ENCODE results near the gene COL18A1. TPM values are rescaled to one million over a fixed set of nuclear protein-coding genes. Genes with fewer than 3 reads are reported as not detected.

The COL18A1 gene
- total and polyA plus RNA-seq, 2 of the 8 experiments (the other 6 are each of a cell fraction or from before 2014, with no cell fraction given): 145 to 201 TPM

DNA sequence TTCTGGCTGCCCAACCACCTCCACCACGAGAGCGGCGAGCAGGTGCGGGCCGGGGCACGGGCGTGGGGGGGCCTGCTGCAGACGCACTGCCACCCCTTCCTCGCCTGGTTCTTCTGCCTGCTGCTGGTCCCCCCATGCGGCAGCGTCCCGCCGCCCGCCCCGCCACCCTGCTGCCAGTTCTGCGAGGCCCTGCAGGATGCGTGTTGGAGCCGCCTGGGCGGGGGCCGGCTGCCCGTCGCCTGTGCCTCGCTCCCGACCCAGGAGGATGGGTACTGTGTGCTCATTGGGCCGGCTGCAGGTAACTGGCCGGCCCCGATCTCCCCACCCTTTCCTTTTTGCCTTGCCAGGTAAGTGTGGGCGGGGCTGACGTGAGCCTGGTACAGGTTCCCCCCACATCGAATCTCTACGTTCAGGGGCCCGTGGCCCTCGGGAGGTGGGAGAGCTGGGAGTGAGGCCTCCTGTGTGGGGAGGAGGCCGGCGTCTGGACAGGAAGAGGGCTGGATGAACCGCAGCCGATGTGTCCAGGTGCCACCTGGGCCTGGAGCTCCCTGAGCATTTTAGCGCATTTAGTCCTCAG, 51.7 kb downstream of the COL18A1 start (continued):
- TF ChIP-seq, protein P1, sequence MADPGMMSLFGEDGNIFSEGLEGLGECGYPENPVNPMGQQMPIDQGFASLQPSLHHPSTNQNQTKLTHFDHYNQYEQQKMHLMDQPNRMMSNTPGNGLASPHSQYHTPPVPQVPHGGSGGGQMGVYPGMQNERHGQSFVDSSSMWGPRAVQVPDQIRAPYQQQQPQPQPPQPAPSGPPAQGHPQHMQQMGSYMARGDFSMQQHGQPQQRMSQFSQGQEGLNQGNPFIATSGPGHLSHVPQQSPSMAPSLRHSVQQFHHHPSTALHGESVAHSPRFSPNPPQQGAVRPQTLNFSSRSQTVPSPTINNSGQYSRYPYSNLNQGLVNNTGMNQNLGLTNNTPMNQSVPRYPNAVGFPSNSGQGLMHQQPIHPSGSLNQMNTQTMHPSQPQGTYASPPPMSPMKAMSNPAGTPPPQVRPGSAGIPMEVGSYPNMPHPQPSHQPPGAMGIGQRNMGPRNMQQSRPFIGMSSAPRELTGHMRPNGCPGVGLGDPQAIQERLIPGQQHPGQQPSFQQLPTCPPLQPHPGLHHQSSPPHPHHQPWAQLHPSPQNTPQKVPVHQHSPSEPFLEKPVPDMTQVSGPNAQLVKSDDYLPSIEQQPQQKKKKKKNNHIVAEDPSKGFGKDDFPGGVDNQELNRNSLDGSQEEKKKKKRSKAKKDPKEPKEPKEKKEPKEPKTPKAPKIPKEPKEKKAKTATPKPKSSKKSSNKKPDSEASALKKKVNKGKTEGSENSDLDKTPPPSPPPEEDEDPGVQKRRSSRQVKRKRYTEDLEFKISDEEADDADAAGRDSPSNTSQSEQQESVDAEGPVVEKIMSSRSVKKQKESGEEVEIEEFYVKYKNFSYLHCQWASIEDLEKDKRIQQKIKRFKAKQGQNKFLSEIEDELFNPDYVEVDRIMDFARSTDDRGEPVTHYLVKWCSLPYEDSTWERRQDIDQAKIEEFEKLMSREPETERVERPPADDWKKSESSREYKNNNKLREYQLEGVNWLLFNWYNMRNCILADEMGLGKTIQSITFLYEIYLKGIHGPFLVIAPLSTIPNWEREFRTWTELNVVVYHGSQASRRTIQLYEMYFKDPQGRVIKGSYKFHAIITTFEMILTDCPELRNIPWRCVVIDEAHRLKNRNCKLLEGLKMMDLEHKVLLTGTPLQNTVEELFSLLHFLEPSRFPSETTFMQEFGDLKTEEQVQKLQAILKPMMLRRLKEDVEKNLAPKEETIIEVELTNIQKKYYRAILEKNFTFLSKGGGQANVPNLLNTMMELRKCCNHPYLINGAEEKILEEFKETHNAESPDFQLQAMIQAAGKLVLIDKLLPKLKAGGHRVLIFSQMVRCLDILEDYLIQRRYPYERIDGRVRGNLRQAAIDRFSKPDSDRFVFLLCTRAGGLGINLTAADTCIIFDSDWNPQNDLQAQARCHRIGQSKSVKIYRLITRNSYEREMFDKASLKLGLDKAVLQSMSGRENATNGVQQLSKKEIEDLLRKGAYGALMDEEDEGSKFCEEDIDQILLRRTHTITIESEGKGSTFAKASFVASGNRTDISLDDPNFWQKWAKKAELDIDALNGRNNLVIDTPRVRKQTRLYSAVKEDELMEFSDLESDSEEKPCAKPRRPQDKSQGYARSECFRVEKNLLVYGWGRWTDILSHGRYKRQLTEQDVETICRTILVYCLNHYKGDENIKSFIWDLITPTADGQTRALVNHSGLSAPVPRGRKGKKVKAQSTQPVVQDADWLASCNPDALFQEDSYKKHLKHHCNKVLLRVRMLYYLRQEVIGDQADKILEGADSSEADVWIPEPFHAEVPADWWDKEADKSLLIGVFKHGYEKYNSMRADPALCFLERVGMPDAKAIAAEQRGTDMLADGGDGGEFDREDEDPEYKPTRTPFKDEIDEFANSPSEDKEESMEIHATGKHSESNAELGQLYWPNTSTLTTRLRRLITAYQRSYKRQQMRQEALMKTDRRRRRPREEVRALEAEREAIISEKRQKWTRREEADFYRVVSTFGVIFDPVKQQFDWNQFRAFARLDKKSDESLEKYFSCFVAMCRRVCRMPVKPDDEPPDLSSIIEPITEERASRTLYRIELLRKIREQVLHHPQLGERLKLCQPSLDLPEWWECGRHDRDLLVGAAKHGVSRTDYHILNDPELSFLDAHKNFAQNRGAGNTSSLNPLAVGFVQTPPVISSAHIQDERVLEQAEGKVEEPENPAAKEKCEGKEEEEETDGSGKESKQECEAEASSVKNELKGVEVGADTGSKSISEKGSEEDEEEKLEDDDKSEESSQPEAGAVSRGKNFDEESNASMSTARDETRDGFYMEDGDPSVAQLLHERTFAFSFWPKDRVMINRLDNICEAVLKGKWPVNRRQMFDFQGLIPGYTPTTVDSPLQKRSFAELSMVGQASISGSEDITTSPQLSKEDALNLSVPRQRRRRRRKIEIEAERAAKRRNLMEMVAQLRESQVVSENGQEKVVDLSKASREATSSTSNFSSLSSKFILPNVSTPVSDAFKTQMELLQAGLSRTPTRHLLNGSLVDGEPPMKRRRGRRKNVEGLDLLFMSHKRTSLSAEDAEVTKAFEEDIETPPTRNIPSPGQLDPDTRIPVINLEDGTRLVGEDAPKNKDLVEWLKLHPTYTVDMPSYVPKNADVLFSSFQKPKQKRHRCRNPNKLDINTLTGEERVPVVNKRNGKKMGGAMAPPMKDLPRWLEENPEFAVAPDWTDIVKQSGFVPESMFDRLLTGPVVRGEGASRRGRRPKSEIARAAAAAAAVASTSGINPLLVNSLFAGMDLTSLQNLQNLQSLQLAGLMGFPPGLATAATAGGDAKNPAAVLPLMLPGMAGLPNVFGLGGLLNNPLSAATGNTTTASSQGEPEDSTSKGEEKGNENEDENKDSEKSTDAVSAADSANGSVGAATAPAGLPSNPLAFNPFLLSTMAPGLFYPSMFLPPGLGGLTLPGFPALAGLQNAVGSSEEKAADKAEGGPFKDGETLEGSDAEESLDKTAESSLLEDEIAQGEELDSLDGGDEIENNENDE (IDR thresholded peaks at IDR 0.05; ENCODE audit: insufficient replicate concordance, low read length): no peak
- TF ChIP-seq SIN3A (conservative IDR thresholded peaks at IDR 0.05 in 1 of 2, IDR thresholded peaks at IDR 0.05 in 1 of 2; ENCODE audit: low read depth in 1 of 2, low read length in 2 of 2): no peak
- TF ChIP-seq NRF1 (IDR thresholded peaks at IDR 0.05; ENCODE audit: low read depth, low read length): no peak
- TF ChIP-seq, protein P2, sequence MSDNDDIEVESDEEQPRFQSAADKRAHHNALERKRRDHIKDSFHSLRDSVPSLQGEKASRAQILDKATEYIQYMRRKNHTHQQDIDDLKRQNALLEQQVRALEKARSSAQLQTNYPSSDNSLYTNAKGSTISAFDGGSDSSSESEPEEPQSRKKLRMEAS (IDR thresholded peaks at IDR 0.05): no peak

Data from H1 (cell line).